K562 (cell line): ENCODE results near the gene RALY. TPM values are rescaled to one million over a fixed set of nuclear protein-coding genes. Genes with fewer than 3 reads are reported as not detected.

ENCODE experiments used
- ATF2 ChIP-seq: sonication (generic); formaldehyde crosslinking; IDR thresholded peaks from 2 replicates; pipeline ENCODE4 v1.8.1; 2022; ENCODE audit warnings: missing genetic modification reagents
- BRF1 ChIP-seq: IDR thresholded peaks from 3 replicates; pipeline ENCODE4 v1.6.1; 2011; ENCODE audit warnings: borderline replicate concordance, mild to moderate bottlenecking; ENCODE audit not compliant: insufficient read length; ENCODE audit errors: extremely low read depth
- CAMTA2 ChIP-seq: fragments of 250-450 bp; sonication (Bioruptor Pico); conservative IDR thresholded peaks from 2 replicates; pipeline ENCODE4 v1.5.1; 2022
- CBFA2T2 ChIP-seq: fragments of 450-650 bp; conservative IDR thresholded peaks from 2 replicates; pipeline ENCODE4 v1.6.1; 2017; ENCODE audit warnings: mild to moderate bottlenecking
- CREBBP ChIP-seq: IDR thresholded peaks from one replicate; pipeline ENCODE4 v1.6.1; 2012; ENCODE audit warnings: low read depth, mild to moderate bottlenecking, control low read depth, inconsistent platforms, low read length
- ESRRB ChIP-seq: fragments of 250-450 bp; sonication (Bioruptor Pico); IDR thresholded peaks from 2 replicates; pipeline ENCODE4 v1.5.0; 2020; ENCODE audit warnings: mild to moderate bottlenecking, moderate library complexity, borderline replicate concordance
- ETV1 ChIP-seq: fragments of 450-650 bp; conservative IDR thresholded peaks from 2 replicates; pipeline ENCODE4 v1.6.1; 2016; ENCODE audit warnings: missing genetic modification characterization, control low read depth, low read depth, missing compliant biosample characterization
- GABPA ChIP-seq: fragments of 200-800 bp; sonication (Bioruptor generic); conservative IDR thresholded peaks from 2 replicates; pipeline ENCODE4 v1.6.1; 2016; ENCODE audit warnings: low read depth, missing genetic modification characterization, missing compliant biosample characterization
- GATAD2B ChIP-seq: fragments of 450-650 bp; IDR thresholded peaks from 2 replicates; pipeline ENCODE4 v1.6.1; 2017; ENCODE audit warnings: mild to moderate bottlenecking, borderline replicate concordance
- MXI1 ChIP-seq: IDR thresholded peaks from 2 replicates; pipeline ENCODE4 v1.6.1; 2011; ENCODE audit warnings: low read depth, mild to moderate bottlenecking, improper control_type of control experiment, low read length
- PRMT5 ChIP-seq: sonication (generic); formaldehyde crosslinking; IDR thresholded peaks from 2 replicates; pipeline ENCODE4 v1.5.0; 2020; ENCODE audit warnings: missing genetic modification reagents
- SIN3A ChIP-seq, 2 experiments: fragments of 150-350 bp in 1 of 2; IDR thresholded peaks; 2 replicates each; pipeline ENCODE4 v1.6.1; 2011 to 2016; ENCODE audit warnings: borderline replicate concordance in 2 of 2, low read depth in 2 of 2, low read length in 2 of 2, mild to moderate bottlenecking in 2 of 2, moderate library complexity in 2 of 2; ENCODE audit not compliant: control insufficient read depth in 1 of 2
- SIRT6 ChIP-seq: IDR thresholded peaks from one replicate; pipeline ENCODE4 v1.6.1; 2012; ENCODE audit warnings: low read depth, mild to moderate bottlenecking, control low read depth, inconsistent platforms, low read length, moderate library complexity
- SMAD2 ChIP-seq: fragments of 150-350 bp; IDR thresholded peaks from 2 replicates; pipeline ENCODE4 v1.6.1; 2014; ENCODE audit warnings: low read depth, mild to moderate bottlenecking, low read length
- SRSF9 ChIP-seq: fragments of 200-400 bp; formaldehyde crosslinking; IDR thresholded peaks from 2 replicates; pipeline ENCODE4 v1.6.1; 2017; ENCODE audit warnings: low read depth, low read length, borderline replicate concordance
- TEAD2 ChIP-seq: fragments of 450-650 bp; IDR thresholded peaks from 2 replicates; pipeline ENCODE4 v1.6.1; 2016; ENCODE audit warnings: missing genetic modification characterization, control low read depth, missing compliant biosample characterization
- THRAP3 ChIP-seq: fragments of 450-650 bp; IDR thresholded peaks from 2 replicates; pipeline ENCODE4 v1.6.1; 2016; ENCODE audit warnings: mild to moderate bottlenecking, inconsistent platforms, borderline replicate concordance
- TOE1 ChIP-seq, 2 experiments: fragments of 450-650 bp in 1 of 2; sonication (generic) in 1 of 2; formaldehyde crosslinking in 1 of 2; IDR thresholded peaks; 2 replicates each; pipeline versions ENCODE4 v1.7.1 to v1.8.0; 2016 to 2022; ENCODE audit warnings: borderline replicate concordance in 2 of 2, mild to moderate bottlenecking in 2 of 2, antibody characterized with exemption in 1 of 2, inconsistent platforms in 1 of 2, low read depth in 1 of 2, missing genetic modification reagents in 1 of 2, moderate library complexity in 1 of 2
- WHSC1 ChIP-seq: IDR thresholded peaks from one replicate; pipeline ENCODE4 v1.6.1; 2012; ENCODE audit warnings: low read length, control low read depth, inconsistent platforms
- ZBTB43 ChIP-seq: sonication (generic); formaldehyde crosslinking; IDR thresholded peaks from 2 replicates; pipeline ENCODE4 v1.8.0; 2023; ENCODE audit warnings: mild to moderate bottlenecking, missing genetic modification reagents
- ZSCAN29 ChIP-seq: fragments of 450-650 bp; IDR thresholded peaks from 2 replicates; pipeline ENCODE4 v1.6.1; 2017
- polyA plus RNA-seq, 8 experiments: library from polyadenylated mRNA; depleted of rRNA in 4 of 8; stranded (reverse) in 5 of 8; unstranded in 3 of 8; fragments of >200 nt; fragmentation: Nextera tagmentation in 2 of 8; fragmentation: Illumina TruSeq in 1 of 8; extraction: Ambion mirVana in 2 of 8; extraction: Trizol in 1 of 8; gene quantifications; 2 replicates each; pipeline versions ENCODE4 v1.2.1 to v1.2.3, GENCODE V29; 2011 to 2014; ENCODE audit warnings: inconsistent platforms in 1 of 8, missing spikeins in 1 of 8
- total RNA-seq, 7 experiments: library from RNA; depleted of rRNA in 6 of 7; stranded (reverse); fragments of >200 nt in 6 of 7; fragmentation: Illumina TruSeq in 2 of 7; extraction: Trizol in 2 of 7; gene quantifications; 2 replicates each; pipeline versions ENCODE4 v1.2.1 to v1.2.3, GENCODE V29; 2011 to 2021; ENCODE audit warnings: low replicate concordance in 1 of 7
- TF ChIP-seq, protein P1 (sequence below): fragments of 250-450 bp; sonication (Bioruptor Pico); IDR thresholded peaks from 2 replicates; pipeline ENCODE4 v1.5.0; 2022; ENCODE audit warnings: mild to moderate bottlenecking
- TF ChIP-seq, protein P2 (sequence below): fragments of 450-650 bp; IDR thresholded peaks from 2 replicates; pipeline ENCODE4 v1.6.1; 2016; ENCODE audit warnings: low read depth, mild to moderate bottlenecking, moderate library complexity
- TF ChIP-seq, protein P3 (sequence below): fragments of 250-450 bp; sonication (Bioruptor Pico); IDR thresholded peaks from 2 replicates; pipeline ENCODE4 v1.8.0; 2021; ENCODE audit warnings: moderate library complexity, mild to moderate bottlenecking, inconsistent platforms

The RALY gene
- total and polyA plus RNA-seq, 9 of the 15 experiments (the other 6 are each of a cell fraction or from before 2014, with no cell fraction given) = 0.80 to 207 (median 128) TPM

- TF ChIP-seq TOE1 (IDR thresholded peaks at IDR 0.05; ENCODE audit: borderline replicate concordance) = 0 out of 2 replicates have a peak, but pooled peaks have one; percentile 32
- no peak for TF ChIP-seq TOE1 (CRISPR knock-in tag; IDR thresholded peaks at IDR 0.05; ENCODE audit: borderline replicate concordance, low read depth)
- no peak for TF ChIP-seq ATF2 (CRISPR knock-in tag)
- TF ChIP-seq, protein P1, sequence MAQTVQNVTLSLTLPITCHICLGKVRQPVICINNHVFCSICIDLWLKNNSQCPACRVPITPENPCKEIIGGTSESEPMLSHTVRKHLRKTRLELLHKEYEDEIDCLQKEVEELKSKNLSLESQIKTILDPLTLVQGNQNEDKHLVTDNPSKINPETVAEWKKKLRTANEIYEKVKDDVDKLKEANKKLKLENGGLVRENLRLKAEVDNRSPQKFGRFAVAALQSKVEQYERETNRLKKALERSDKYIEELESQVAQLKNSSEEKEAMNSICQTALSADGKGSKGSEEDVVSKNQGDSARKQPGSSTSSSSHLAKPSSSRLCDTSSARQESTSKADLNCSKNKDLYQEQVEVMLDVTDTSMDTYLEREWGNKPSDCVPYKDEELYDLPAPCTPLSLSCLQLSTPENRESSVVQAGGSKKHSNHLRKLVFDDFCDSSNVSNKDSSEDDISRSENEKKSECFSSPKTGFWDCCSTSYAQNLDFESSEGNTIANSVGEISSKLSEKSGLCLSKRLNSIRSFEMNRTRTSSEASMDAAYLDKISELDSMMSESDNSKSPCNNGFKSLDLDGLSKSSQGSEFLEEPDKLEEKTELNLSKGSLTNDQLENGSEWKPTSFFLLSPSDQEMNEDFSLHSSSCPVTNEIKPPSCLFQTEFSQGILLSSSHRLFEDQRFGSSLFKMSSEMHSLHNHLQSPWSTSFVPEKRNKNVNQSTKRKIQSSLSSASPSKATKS (CRISPR knock-in tag) = no peak
- no peak for TF ChIP-seq CAMTA2 (CRISPR knock-in tag)
- TF ChIP-seq ESRRB (CRISPR knock-in tag) = no peak
- TF ChIP-seq GATAD2B = peak; percentile 56; the same call in 1 of the 2 replicates
- TF ChIP-seq SIN3A (IDR thresholded peaks at IDR 0.05; ENCODE audit: borderline replicate concordance in 2 of 2, control insufficient read depth in 1 of 2, low read depth in 2 of 2, low read length in 2 of 2) = peak in 1 of 2 experiments; percentile 34; a peak in 1 of 4 replicates
- TF ChIP-seq SIRT6 = no peak
- no peak for TF ChIP-seq WHSC1
- TF ChIP-seq, protein P2, sequence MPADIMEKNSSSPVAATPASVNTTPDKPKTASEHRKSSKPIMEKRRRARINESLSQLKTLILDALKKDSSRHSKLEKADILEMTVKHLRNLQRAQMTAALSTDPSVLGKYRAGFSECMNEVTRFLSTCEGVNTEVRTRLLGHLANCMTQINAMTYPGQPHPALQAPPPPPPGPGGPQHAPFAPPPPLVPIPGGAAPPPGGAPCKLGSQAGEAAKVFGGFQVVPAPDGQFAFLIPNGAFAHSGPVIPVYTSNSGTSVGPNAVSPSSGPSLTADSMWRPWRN = peak; percentile 77
- no peak for TF ChIP-seq CREBBP
- TF ChIP-seq ZSCAN29 = no peak
- no peak for TF ChIP-seq SMAD2
- no peak for TF ChIP-seq ZBTB43 (CRISPR knock-in tag)
- TF ChIP-seq GABPA (tag) = no peak
- no peak for TF ChIP-seq SRSF9
- TF ChIP-seq ETV1 (tag) = no peak
- no peak for TF ChIP-seq THRAP3
- TF ChIP-seq MXI1 = peak; percentile 79
- peak; percentile 95 for TF ChIP-seq CBFA2T2
- TF ChIP-seq PRMT5 = no peak
- no peak for TF ChIP-seq TEAD2
- TF ChIP-seq, protein P3, sequence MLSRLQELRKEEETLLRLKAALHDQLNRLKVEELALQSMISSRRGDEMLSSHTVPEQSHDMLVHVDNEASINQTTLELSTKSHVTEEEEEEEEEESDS (CRISPR knock-in tag) = no peak
- no peak for TF ChIP-seq BRF1
Observed at GRCh38 chr20:34085544-34086040, 91.9 kb downstream of the RALY start (continued).
